Endodermal cell (in vitro differentiated cells): Measurements from ENCODE around the gene VWCE. TPM values are rescaled to one million over a fixed set of nuclear protein-coding genes. Genes with fewer than 3 reads are reported as not detected.

ENCODE experiments used
- DNase-seq: peaks from one replicate; pipeline ENCODE4 v3.0.0-alpha.2; 2017
- H3K27ac ChIP-seq: 2 replicates; pipeline ENCODE4 v1.5.1; 2013; ENCODE audit warnings: mild to moderate bottlenecking, low read depth, low read length, moderate library complexity
- H3K27me3 ChIP-seq: 2 replicates; pipeline ENCODE4 v1.6.1; 2013; ENCODE audit warnings: mild to moderate bottlenecking, low read length, moderate library complexity; ENCODE audit not compliant: insufficient read depth, control insufficient read depth, poor library complexity, severe bottlenecking
- H3K36me3 ChIP-seq: 2 replicates; pipeline ENCODE4 v1.7.0; 2013; ENCODE audit warnings: mild to moderate bottlenecking, low read length, moderate library complexity; ENCODE audit not compliant: control insufficient read depth, insufficient read depth
- H3K4me1 ChIP-seq: one replicate; pipeline ENCODE4 v1.7.0; 2013; ENCODE audit warnings: low read length; ENCODE audit not compliant: control insufficient read depth, insufficient read depth
- H3K4me3 ChIP-seq: 2 replicates; pipeline ENCODE4 v1.5.1; 2013; ENCODE audit warnings: mild to moderate bottlenecking, low read length, moderate library complexity
- H3K9ac ChIP-seq: 2 replicates; pipeline ENCODE4 v1.6.1; 2013; ENCODE audit warnings: mild to moderate bottlenecking, low read length, moderate library complexity; ENCODE audit not compliant: poor library complexity, severe bottlenecking; ENCODE audit errors: extremely low read depth
- H3K9me3 ChIP-seq: 2 replicates; pipeline ENCODE4 v1.6.1; 2013; ENCODE audit warnings: mild to moderate bottlenecking, low read length, moderate library complexity; ENCODE audit not compliant: control insufficient read depth
- H3K27ac Mint-ChIP-seq: 2 replicates; pipeline ENCODE4 v1.8.0; 2020; ENCODE audit warnings: mixed read lengths
- H3K27me3 Mint-ChIP-seq: 2 replicates; pipeline ENCODE4 v1.8.0; 2021; ENCODE audit warnings: mild to moderate bottlenecking, mixed read lengths; ENCODE audit not compliant: insufficient read depth
- H3K36me3 Mint-ChIP-seq: 2 replicates; pipeline ENCODE4 v1.8.0; 2020; ENCODE audit warnings: low read depth, mixed read lengths
- H3K4me1 Mint-ChIP-seq: 2 replicates; pipeline ENCODE4 v1.8.0; 2020; ENCODE audit warnings: mixed read lengths
- H3K4me3 Mint-ChIP-seq: 2 replicates; pipeline ENCODE4 v1.8.0; 2020; ENCODE audit warnings: mild to moderate bottlenecking, moderate library complexity, mixed read lengths
- H3K9me3 Mint-ChIP-seq: 2 replicates; pipeline ENCODE4 v1.8.0; 2020; ENCODE audit warnings: mild to moderate bottlenecking, mixed read lengths
- CTCF ChIP-seq: fragments of 200-600 bp; sonication (generic); conservative IDR thresholded peaks from 2 replicates; pipeline ENCODE4 v1.5.0; 2021; ENCODE audit warnings: antibody characterized with exemption, mild to moderate bottlenecking
- WGBS, 2 experiments: methylation state at CpG; one replicate each; pipeline versions ENCODE4 v1.1.5 to v1.1.7; 2013; ENCODE audit warnings: missing lambda C conversion rate in 2 of 2, mixed read lengths in 1 of 2; ENCODE audit not compliant: insufficient coverage in 1 of 2, insufficient read length in 1 of 2; 5-methylcytosine and 5-hydroxymethylcytosine counted together
- total RNA-seq, 2 donors: library from RNA; stranded (reverse); fragmentation: NEBNext Ultra II Directional in 1 of 2; extraction: Animal tissue kit (Norgen Biotek cat#: 25700) in 1 of 2; gene quantifications; 2 replicates in 1 of 2; 3 replicates in 1 of 2; pipeline ENCODE4 v1.2.1, GENCODE V29; 2021

The VWCE gene
- total RNA-seq, 2 donors from 2014 or later, result 7.2 to 13.3 TPM

GRCh38 chr11:61293867-61294716 is 1.0 kb downstream of the VWCE start:
- Histone ChIP-seq H3K36me3 (peaks cover 19% of the 10 kb centered on the region), H3K4me3 (peak overlapping the region; percentile 83), H3K4me1 (no peaks in the 10 kb centered on the region), H3K27ac (no peak overlapping the region), H3K27me3 (peaks cover 15% of the 10 kb centered on the region), H3K9me3 (no peaks in the 10 kb centered on the region), H3K9ac (peak overlapping the region; percentile 47)
- Mint-ChIP-seq H3K4me1 (peaks cover 7% of the 10 kb centered on the region), H3K27me3 (peaks cover 23% of the 10 kb centered on the region), H3K36me3 (peaks cover 19% of the 10 kb centered on the region), H3K4me3 (peak overlapping the region; percentile 63), H3K27ac (no peak overlapping the region), H3K9me3 (no peaks in the 10 kb centered on the region)
- WGBS, 2 experiments, result 2 to 6% methylated on average over 33 to 60 of the region's 60 CpGs
- DNase-seq, result peak; percentile 74
- TF ChIP-seq CTCF, result peak; percentile 41

- no peaks in the 10 kb centered on the region for H3K9me3 Mint-ChIP-seq
- DNase-seq, result no peak
- no peaks in the 10 kb centered on the region for H3K9me3 ChIP-seq
- no peak overlapping the region for H3K27ac ChIP-seq
- no peak overlapping the region for H3K27ac Mint-ChIP-seq
- H3K4me3 Mint-ChIP-seq, result no peak overlapping the region
- peaks cover 15% of the 10 kb centered on the region for H3K27me3 ChIP-seq
- TF ChIP-seq CTCF, result no peak
- H3K36me3 Mint-ChIP-seq, result peaks cover 10% of the 10 kb centered on the region
- H3K27me3 Mint-ChIP-seq, result peaks cover 23% of the 10 kb centered on the region
- H3K9ac ChIP-seq, result no peak overlapping the region
- H3K4me3 ChIP-seq, result no peak overlapping the region
- 100% methylated on average over 2 of the region's 2 CpGs; no CpG with 5 or more reads in 1 of the 2 experiments for WGBS, 2 experiments
- peaks cover 2% of the 10 kb centered on the region for H3K36me3 ChIP-seq
- H3K4me1 ChIP-seq, result no peaks in the 10 kb centered on the region
- H3K4me1 Mint-ChIP-seq, result peaks cover 7% of the 10 kb centered on the region
These were observed 2.8 kb downstream of the VWCE start for GRCh38 chr11:61292356-61292755.

- peak; percentile 61 for TF ChIP-seq CTCF
- Histone ChIP-seq H3K9ac (no peak overlapping the region), H3K27ac (no peak overlapping the region), H3K9me3 (no peaks in the 10 kb centered on the region), H3K4me3 (no peak overlapping the region), H3K4me1 (no peaks in the 10 kb centered on the region), H3K27me3 (peaks cover 15% of the 10 kb centered on the region), H3K36me3 (no peaks in the 10 kb centered on the region)
- Mint-ChIP-seq H3K27me3 (peaks cover 23% of the 10 kb centered on the region), H3K4me1 (peaks cover 7% of the 10 kb centered on the region), H3K36me3 (peaks cover 10% of the 10 kb centered on the region), H3K4me3 (no peak overlapping the region), H3K27ac (no peak overlapping the region), H3K9me3 (no peaks in the 10 kb centered on the region)
- peak; percentile 68 for DNase-seq
- WGBS, 2 experiments, result 87 to 96% methylated on average over 4 to 12 of the region's 12 CpGs
These were observed 4.0 kb downstream of the VWCE start for GRCh38 chr11:61290905-61291690.
